NCI-H2081 treated with DMSO at 0.1 percent for 48 hours (cell line): ENCODE data around the gene OR52B6.
"Not testable (repeated sequence)": the region's sequence is repeated elsewhere in the genome, so short reads cannot be mapped to it uniquely, and the experiment has no call there.

Experiments
- DNase-seq: peaks from one replicate; lab custom pipeline; 2025; lab: John Stamatoyannopoulos, UW

Gene OR52B6, protein sequence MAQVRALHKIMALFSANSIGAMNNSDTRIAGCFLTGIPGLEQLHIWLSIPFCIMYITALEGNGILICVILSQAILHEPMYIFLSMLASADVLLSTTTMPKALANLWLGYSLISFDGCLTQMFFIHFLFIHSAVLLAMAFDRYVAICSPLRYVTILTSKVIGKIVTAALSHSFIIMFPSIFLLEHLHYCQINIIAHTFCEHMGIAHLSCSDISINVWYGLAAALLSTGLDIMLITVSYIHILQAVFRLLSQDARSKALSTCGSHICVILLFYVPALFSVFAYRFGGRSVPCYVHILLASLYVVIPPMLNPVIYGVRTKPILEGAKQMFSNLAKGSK

DNA sequence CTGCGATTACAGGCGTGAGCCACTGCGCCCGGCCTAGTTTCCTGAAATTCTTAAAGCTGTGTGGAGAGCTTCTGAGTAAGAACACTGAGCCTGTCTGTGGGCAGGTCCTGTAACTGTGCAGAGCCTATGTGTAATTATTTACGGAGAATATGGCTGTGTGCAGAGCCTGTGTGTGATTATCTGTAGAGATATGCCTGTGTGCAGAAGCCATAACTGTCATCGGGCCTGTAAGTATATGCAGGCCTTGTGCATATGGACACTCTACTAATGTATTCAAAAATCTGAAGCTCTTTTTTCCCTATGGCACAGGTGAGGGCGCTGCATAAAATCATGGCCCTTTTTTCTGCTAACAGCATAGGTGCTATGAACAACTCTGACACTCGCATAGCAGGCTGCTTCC is at the start of gene OR52B6:
TSS of gene OR52B6 (plus strand) at position 301 of the 400 bp plus-strand sequence. CDS start at position 301, 0 bp downstream.
- no peak for DNase-seq

DNA sequence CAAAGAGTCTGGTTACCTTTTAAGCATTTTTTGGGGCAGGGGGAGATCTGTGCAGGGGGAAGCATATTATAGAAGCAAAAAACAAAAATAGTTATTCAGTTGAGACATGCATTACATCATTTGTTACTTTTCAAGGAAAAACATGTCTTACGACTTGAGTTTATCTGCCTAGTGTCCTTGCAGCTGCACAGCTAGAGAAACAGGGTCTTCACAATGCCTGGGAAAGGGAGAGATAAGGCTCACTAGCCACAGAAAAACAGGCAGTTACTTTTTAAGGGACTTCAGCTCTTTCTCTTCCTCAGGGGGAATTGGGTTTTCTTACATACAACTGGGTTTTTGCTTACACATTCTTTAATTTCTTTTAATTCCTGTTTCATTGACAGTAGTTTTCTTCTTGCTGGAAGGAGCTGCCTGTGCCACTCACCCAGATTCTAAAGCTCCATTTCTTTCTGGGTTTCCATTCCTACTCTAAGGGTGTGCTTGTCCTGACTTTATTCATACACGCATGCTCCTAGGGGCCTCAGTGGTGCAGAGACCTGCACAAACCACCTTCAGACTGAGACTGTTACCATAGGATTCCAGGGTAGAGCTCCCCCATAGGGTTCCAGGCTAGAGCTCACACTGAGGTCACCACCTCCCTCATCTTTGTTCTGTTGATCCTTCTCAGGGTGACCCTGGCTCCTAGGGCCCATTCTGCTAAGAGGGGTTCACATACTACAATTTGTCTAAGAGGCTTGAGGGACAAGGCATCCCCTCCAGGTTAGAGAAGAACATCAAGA is 49.4 kb upstream of the OR52B6 start:
- DNase-seq: no peak

DNA sequence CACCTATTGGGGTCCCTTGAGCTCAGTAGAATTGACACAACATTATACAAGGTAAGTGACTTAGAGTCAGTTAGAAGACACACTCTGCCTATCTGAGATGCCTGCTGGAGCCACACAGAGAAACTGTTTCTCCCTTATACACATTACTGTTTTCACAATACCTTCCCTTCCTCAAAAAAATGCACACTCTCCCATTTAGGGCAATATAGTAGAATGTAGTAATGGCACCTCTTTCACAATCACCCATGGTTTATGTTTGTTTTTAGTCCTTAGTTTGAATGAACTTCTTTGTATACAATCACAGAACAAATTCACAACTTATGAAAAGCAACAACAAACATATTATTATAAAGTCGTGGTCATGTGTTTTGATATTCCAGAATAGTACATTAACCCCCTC is 46.6 kb upstream of the OR52B6 start:
- no peak for DNase-seq

DNA sequence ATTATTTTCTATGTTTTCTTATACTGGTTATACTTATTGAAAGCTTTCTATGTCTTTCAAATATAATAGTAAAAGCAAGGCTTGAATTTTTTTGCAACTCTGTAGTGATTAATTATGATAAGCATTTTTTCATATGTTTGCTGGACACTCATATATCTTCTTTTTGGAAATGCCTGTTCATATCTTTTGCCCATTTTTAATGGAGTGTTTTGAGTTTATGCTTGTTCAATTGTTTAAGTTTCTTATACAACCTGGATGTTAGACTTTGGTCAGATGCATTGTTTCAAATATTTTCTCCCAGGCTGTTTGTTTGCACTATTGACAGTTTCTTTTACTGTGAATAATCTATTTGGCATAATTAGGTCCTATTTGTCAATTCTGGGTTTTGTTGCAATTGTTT is 44.2 kb upstream of the OR52B6 start:
- no peak for DNase-seq

DNA sequence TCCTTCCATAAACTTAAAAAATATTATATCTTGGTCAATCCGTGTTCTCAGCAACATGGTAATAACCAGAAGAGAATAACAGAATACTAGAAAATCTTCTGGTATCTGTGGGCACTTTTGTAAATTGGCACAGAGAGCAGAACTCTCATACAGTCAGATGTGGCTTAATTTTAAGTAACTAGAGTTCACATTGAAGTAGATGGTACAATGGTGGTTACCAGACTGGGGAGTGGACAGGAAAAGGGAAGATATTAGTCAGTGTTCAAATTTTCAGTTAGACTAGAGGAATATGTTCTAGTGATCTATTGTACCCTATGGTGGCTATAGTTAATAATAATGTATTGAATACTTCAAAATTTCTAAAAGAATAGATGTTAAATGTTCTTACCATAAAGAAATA is 39.2 kb upstream of the OR52B6 start:
- DNase-seq: no peak

DNA sequence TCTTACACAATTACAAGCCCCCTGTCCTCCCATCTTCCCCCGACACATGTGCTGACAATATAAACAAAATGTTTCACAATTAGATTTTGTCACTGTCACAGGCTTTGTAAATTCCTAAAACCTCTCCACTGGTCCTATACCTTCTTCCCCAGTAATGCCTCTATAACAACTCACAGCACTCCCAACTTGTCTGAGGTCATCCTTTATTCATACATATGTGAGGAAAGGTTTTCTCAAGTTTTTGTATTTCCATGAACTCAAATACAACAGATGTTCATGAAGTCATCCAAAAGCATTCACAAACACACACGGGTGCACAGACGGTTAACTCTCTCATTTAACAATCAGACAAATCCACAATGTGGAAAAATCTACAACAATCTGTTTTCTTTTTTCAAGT is 34.2 kb upstream of the OR52B6 start:
- DNase-seq: no peak

DNA sequence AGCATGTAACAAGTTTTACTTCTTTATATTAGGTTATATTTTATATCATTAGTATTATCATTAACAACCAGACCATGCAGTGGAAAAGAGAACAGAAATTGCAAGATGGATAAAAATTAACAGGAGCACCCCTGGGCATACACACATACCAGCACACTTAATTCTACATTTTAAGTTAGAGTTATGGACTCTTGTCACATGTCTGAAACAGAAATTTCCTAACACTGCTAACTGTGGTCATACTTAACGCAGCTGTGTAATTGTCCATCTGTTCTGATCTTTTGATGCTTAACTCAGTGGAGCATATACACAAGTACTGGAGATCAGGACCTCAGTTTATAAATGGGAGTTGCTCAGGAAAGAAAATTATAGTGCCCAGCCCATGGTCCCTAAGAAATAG is 32.7 kb upstream of the OR52B6 start:
- DNase-seq: no peak

DNA sequence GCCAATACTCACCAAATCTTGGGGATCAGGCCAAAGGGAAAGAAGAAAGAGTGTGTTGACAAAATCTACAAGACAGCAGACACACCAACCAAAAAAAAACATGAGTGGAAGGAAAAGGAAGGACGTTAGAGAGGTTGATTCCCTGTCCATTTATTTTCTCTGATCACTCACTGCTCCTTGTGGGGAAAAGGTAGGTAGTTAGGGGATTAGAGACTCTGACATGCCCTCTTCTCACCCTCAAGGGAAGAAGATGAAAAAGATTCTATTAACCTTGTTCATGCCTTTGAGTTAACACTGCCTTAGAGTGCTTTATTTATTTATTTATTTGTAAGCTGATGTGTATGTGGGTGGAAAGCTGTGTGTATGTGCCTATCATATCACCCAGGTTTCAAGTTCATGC is 32.2 kb upstream of the OR52B6 start, which contains the start of gene OR52H1:
TSS of gene OR52H1 (minus strand) at position 101 of the 400 bp plus-strand sequence. CDS start 3,035 bp downstream, outside the sequence.
- no peak for DNase-seq

DNA sequence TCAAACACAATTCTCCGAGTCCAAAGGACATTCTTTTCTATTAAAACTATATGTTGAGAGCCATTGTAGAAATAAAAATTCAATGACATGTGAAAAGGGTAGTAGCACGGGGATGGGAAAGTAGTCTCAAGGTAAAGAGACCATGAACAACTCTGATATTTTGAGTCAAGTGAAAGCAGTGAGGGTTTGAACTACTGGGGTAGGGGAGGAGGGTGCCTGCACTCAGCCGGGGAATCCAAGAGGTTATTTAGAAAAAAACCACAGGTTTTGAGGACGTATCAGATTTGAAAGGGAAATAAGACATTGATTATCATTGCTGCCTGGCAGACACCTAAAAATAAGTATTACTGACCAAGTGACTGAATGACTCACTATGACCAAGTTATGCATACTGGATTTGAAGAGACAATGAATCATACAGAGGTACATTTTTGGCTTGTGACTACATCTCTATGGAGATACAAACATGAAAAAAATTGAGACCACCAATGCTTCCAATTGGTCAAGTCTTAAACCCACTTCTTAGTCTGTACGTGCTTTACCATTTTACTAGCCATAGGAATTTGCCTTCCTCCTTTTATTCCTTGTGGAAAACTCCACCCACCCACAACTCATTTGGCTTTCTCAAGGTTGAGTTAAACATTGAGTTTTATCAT is 30.1 kb upstream of the OR52B6 start:
- no peak for DNase-seq

DNA sequence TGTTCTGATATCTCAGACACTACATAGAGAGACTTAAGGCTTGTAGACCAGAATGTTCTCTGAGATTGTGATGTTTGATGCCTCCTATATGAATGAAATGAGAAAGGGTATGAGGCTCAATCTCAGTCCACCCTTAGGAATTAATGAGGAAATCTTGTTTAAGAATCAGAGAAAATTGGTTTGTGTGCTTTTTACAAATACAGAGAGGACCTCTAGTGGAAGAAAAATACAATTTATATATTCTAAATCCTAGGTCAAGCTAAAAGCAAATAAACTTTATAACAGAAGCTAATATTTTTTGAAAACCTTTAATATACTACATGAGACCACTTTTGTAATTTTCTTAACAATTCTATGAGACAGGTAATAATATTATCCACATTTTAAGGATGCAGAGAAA is 27.3 kb upstream of the OR52B6 start:
- no peak for DNase-seq

DNA sequence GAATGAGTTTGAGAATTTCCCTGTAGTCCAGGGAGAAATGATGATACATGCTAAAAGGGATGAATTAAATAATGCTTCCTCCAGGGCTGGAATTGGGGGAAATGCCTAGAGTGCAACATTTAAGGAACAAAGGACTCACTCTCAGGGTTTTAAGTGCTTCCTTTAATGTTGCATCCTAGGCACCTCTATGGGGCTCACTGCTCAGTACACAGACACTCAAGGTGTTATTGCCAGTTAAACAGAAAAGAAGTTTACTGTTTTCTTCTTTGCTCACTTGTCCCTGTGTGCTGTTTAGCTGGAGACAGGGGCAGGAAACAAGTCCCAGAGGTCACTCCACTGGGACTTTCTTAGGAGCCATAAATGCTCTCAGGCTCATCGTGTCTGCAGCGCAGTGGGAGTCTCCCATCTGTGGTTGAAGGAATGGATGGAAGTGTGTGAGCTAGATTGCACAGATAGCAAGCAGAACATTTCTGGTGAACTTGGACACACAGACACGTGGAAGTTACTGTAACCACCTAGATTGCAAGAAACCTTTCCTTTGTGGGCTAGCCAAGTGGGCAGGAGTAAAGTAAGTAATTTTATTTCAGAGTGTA is 24.0 kb upstream of the OR52B6 start:
- DNase-seq: no peak

DNA sequence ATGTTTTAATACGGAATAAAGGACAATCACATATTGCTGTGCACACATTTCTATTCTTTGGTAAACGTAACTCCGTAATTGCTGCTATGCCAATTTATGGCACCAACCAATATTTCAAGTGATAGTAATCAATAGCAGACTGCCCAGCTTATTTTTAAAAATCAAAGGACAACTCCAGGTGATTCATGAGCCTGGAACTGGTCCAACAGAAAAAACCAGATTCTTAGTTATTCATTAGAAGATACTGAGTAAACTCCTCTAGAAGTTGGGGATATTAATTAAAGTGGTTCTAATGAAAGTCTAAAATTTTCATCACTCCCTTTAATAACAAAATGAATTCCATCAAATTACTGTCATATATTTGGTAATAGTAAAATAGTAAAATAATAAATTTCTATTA is 22.9 kb upstream of the OR52B6 start:
- DNase-seq: no peak

DNA sequence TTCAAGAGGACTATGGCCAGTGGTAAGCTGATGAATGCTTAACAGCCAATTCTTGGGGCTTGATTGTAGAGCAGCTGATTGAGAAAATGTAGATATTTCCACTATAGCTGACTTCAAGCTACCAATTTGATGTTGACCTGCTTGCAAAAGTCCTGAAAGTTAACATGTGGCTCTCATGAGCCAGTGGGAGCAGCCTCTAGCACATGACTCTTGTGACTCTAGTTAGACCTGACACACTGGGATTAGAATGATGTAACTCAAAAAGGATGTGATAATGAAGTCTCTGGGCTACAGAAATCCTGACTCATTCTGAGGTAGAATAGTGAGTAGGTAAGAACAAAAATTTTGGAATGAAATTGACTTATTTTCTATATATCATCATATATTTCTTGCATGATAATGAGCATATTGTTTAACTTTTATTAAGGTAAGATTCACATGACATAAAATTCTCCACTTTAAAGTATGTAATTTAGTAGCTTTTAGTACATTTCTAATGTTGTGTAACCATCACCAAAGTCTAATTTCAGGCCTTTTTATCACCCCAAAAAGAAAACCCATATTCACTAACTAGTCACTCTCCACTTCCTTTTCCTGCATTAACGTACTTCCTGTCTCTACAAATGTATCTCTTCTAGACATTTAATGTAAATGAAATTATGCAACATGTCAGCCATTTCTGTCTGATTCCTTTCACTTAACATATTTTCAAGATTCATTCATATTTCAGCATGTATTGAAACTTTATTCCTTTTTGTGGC is 16.2 kb upstream of the OR52B6 start:
- DNase-seq: no peak

DNA sequence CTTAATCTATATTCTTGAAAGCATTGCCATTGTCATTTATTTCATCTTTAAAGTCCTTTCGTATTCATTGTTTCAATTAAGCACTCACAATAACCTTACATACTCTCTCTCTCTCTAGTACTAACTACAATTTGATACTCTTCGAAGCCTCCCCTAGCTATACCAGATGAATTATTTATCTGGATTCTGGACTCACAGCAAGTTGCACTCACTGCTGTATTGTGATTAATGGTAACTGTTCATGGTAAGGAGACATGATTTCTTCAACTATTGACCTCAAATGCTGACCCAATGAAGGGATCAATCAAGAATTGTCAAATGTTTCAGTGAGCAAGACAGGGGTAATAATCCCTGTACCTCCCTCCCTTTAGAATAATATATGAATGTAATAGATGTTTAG is 6.0 kb upstream of the OR52B6 start:
- no peak for DNase-seq

DNA sequence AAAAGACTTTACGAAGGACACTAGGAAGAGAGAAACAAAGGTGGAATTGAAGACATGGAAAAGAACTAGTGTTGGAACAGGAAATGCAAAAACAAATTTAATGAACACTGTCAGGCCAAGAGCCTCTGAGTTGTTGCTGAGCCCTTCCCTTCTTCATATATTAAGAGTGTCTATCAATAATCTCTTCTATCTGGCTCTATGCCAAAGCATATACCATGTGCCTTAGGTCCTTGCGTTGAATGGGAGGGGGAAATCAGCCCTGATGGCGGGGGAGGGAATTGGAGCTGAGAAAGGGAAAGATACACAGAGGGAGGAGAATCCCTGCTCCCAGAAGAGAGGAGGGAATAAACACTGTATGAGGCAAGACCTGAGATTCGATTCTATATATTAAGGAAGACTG is 5.5 kb upstream of the OR52B6 start:
- no peak for DNase-seq

DNA sequence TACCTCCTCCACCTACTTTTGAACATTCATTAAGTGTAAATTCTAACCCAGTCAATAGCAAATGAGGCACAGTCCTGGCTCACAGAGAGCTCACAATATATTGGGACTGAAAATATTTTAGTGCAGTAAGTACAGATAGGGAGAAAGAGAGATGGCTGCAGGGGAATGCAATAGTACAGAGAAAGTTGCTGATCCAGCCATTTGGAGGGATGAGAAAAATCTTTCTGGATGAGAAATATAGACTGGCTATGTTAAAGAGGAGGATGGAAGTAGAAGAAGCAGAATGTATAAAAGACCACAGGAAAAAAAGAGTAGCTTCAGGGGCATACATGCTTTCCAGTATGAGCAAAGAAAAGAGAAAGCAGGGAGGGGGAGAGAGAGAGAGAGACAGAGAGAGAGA is 3.6 kb upstream of the OR52B6 start:
- DNase-seq: no peak

DNA sequence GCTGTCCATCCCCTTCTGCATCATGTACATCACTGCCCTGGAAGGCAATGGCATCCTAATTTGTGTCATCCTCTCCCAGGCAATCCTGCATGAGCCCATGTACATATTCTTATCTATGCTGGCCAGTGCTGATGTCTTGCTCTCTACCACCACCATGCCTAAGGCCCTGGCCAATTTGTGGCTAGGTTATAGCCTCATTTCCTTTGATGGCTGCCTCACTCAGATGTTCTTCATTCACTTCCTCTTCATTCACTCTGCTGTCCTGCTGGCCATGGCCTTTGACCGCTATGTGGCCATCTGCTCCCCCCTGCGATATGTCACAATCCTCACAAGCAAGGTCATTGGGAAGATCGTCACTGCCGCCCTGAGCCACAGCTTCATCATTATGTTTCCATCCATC is 337 bp downstream of the OR52B6 start:
- DNase-seq: no peak

DNA sequence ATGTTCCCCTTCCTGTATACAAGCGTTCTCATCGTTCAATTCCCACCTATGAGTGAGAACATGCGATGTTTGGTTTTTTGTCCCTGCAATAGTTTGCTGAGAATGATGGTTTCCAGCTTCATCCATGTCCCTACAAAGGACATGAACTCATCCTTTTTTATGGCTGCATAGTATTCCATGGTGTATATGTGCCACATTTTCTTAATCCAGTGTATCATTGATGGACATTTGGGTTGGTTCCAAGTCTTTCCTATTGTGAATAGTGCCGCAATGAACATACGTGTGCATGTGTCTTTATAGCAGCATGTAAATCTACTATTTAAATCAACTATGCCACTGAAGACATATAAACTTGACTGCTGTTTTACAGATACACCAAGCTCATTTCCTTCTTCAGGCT is 3.8 kb downstream of the OR52B6 start:
- not testable (repeated sequence) for DNase-seq

DNA sequence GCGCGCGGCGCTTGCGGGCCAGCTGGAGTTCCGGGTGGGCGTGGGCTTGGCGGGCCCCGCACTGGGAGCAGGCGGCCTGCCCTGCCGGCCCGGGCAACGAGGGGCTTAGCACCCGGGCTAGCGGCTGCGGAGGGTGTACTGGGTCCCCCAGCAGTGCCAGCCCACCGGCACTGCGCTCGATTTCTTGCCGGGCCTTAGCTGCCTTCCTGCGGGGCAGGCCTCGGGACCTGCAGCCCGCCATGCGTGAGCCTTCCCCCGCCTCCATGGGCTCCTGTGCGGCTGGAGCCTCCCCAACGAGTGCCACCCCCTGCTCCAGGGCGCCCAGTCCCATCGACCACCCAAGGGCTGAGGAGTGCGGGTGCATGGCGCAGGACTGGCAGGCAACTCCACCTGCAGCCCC is 9.2 kb downstream of the OR52B6 start:
- not testable (repeated sequence) for DNase-seq

DNA sequence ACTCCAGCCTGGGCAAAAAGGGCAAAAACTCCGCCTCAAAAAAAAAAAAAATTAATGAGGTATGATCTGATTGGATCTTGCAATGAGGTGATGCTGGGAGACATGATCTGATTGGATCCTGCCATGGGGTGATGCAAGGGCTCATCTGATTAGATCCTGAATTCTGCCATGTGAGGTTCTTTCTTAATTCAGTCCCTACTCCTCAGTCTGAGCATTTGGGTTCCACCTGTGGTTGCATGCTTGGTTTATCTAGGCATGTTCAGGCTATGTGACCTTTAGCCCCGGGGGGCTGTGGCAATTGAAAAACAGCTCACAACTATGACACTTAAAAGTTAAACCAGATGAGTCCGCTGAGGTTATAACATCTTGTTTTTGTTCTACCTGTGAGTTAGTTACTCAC is 10.9 kb downstream of the OR52B6 start:
- DNase-seq: no peak

DNA sequence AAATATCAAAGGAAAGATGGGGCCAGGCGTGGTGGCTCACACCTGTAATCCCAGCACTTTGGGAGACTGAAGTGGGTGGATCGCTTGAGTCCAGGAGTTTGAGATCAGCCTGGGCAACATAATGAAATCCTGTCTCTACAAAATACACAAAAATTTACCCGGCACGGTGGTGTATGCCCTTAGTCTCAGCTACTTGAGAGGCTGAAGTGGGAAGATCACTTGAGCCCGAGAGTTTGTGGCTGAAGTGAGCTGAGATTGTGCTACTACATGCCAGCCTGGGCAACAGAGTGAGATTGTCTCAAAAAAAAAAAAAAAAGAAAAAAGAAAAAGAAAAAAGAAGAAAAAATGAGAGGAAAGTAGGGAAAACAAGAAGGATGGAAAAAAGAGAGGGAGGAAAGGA is 11.9 kb downstream of the OR52B6 start:
- no peak for DNase-seq

DNA sequence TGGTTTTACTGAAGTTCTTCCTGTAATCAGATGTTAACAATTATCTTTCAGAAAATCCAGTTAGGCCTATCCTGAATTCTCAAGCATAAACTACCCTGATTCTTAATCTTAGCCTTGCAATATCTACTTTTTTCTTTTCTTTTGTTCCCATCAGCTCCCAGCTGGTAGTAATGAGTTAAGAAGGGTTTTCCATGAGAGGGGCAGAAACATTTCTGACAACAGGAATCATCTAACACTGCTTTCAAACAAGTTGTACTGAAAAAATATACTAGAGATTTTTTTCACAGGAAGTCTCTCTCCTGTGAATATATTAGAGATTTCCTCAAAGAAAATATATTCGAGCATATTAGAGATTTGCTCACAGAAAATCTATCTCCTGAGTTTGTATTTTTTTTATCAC is 12.5 kb downstream of the OR52B6 start:
- DNase-seq: no peak
